ENCODE results near the gene FIG4. TPM values are rescaled to one million over a fixed set of nuclear protein-coding genes. Genes with fewer than 3 reads are reported as not detected.
"Not testable (repeated sequence)": the region's sequence is repeated elsewhere in the genome, so short reads cannot be mapped to it uniquely, and the experiment has no call there.

The FIG4 gene
- total RNA-seq, 1 donor from 2014 or later = 13.0 TPM

DNA sequence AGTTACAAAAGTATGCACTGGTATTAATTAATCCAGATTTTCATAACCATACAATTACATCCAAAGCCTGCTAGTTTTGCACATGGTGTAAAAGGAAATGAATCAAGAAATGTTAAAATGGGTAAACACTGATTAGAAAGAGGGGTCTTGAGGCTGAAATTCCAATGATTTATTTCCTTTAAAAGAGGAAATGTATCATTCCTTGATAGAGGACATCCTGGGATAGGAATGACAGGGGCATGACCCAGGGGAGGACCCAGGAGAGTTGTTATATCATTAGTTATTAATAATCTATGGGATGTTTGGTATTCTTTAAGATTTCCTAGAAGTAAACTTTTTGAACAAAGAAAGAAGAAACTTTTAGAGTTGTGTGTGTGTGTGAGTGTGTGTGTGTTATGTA, 18.3 kb upstream of the FIG4 start:
- TF ChIP-seq, protein P1, sequence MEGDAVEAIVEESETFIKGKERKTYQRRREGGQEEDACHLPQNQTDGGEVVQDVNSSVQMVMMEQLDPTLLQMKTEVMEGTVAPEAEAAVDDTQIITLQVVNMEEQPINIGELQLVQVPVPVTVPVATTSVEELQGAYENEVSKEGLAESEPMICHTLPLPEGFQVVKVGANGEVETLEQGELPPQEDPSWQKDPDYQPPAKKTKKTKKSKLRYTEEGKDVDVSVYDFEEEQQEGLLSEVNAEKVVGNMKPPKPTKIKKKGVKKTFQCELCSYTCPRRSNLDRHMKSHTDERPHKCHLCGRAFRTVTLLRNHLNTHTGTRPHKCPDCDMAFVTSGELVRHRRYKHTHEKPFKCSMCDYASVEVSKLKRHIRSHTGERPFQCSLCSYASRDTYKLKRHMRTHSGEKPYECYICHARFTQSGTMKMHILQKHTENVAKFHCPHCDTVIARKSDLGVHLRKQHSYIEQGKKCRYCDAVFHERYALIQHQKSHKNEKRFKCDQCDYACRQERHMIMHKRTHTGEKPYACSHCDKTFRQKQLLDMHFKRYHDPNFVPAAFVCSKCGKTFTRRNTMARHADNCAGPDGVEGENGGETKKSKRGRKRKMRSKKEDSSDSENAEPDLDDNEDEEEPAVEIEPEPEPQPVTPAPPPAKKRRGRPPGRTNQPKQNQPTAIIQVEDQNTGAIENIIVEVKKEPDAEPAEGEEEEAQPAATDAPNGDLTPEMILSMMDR (IDR thresholded peaks at IDR 0.05) = no peak
- peaks cover 14% of the 10 kb centered on the region for H3K4me1 Mint-ChIP-seq (ENCODE audit: low read depth)
- H3K36me3 Mint-ChIP-seq (ENCODE audit: low read depth) = no peaks in the 10 kb centered on the region
- no peak overlapping the region for H3K4me3 Mint-ChIP-seq (ENCODE audit: unreplicated experiment)
- no peak overlapping the region for H3K27ac Mint-ChIP-seq (ENCODE audit: unreplicated experiment)
- DNase-seq (ENCODE audit: low spot score) = no peak
- H3K9me3 Mint-ChIP-seq (ENCODE audit: low read depth) = no peaks in the 10 kb centered on the region
- no peaks in the 10 kb centered on the region for H3K27me3 Mint-ChIP-seq (ENCODE audit: low read depth)

DNA sequence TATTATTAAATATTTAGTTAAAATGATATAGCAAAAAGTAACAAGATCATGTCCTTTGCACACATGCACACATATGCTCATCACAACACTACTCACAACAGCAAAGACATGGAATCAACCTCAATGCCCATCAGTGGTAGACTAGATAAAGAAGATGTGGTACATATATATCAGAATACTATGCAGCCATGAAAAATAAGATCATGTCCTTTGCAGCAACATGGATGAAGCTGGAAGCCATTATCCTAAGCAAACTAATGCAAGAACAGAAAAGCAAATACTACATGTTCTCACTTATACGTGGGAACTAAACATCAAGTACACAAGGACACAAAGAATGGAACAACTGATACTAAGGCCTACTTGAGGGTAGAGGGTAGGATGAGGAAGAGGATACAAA, 14.4 kb upstream of the FIG4 start:
- H3K36me3 Mint-ChIP-seq (ENCODE audit: low read depth) = peaks cover under 1% of the 10 kb centered on the region
- peaks cover 19% of the 10 kb centered on the region for H3K4me1 Mint-ChIP-seq (ENCODE audit: low read depth)
- no peaks in the 10 kb centered on the region for H3K9me3 Mint-ChIP-seq (ENCODE audit: low read depth)
- no peak overlapping the region for H3K27ac Mint-ChIP-seq (ENCODE audit: unreplicated experiment)
- no peak for DNase-seq (ENCODE audit: low spot score)
- no peak overlapping the region for H3K4me3 Mint-ChIP-seq (ENCODE audit: unreplicated experiment)
- TF ChIP-seq, protein P1 (IDR thresholded peaks at IDR 0.05) = no peak
- H3K27me3 Mint-ChIP-seq (ENCODE audit: low read depth) = no peaks in the 10 kb centered on the region

DNA sequence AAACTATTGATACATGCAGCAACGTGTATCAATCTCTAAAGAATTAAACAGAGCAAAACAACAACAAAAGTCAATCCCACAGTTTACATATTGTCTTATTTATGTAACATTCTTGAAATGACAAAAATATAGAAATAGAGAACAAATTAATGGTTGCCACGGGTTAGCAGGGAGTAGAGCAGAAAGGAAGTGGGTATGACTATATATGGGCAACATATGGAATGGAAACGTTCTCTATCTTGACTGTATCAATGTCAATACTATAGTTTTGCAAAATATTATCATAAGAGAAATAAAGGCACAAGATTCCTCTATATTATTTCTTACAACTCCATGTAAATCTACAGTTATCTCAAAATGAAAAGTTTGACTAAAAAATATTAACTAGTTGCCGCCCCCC, 12.9 kb upstream of the FIG4 start:
- no peak for DNase-seq (ENCODE audit: low spot score)
- peaks cover 2% of the 10 kb centered on the region for H3K36me3 Mint-ChIP-seq (ENCODE audit: low read depth)
- no peak overlapping the region for H3K4me3 Mint-ChIP-seq (ENCODE audit: unreplicated experiment)
- H3K9me3 Mint-ChIP-seq (ENCODE audit: low read depth) = no peaks in the 10 kb centered on the region
- TF ChIP-seq, protein P1 (IDR thresholded peaks at IDR 0.05) = no peak
- H3K27me3 Mint-ChIP-seq (ENCODE audit: low read depth) = no peaks in the 10 kb centered on the region
- no peak overlapping the region for H3K27ac Mint-ChIP-seq (ENCODE audit: unreplicated experiment)
- H3K4me1 Mint-ChIP-seq (ENCODE audit: low read depth) = peaks cover 12% of the 10 kb centered on the region

DNA sequence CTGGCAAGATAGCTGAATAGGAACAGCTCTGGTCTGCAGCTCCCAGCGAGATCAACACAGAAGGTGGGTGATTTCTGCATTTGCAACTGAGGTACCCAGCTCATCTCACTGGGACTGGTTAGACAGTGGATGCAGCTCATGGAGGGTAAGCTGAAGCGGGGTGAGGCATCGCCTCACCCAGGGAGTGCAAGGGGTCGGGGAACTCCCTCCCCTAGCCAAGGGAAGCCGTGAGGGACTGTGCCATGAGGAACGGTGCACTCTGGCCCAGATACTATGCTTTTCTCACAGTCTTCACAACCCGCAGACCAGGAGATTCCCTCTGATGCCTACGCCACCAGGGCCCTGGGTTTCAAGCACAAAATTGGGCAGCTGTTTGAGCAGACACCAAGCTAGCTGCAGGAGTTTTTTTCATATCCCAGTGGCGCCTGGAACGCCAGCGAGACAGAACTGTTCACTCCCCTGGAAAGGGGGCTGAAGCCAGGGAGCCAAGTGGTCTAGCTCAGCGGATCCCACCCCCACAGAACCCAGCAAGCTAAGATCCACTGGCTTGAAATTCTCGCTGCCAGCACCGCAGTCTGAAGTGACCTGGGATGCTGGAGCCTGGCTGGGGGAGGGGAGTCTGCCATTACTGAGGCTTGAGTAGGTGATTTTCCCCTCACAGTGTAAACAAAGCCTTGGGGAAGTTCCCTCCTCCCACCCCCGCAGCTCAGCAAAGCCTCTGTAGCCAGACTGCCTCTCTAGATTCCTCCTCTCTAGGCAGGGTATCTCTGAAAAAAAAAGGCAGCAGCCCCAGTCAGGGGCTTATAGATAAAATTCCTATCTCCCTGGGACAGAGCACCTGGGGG, 12.2 kb upstream of the FIG4 start:
- Mint-ChIP-seq H3K4me3 (ENCODE audit: unreplicated experiment) (peak overlapping the region; percentile 40), H3K27ac (ENCODE audit: unreplicated experiment) (peak overlapping the region; percentile 12), H3K4me1 (ENCODE audit: low read depth) (peaks cover 12% of the 10 kb centered on the region)
- not testable (repeated sequence) for H3K27me3 Mint-ChIP-seq (ENCODE audit: low read depth); H3K9me3 Mint-ChIP-seq (ENCODE audit: low read depth); H3K36me3 Mint-ChIP-seq (ENCODE audit: low read depth); DNase-seq (ENCODE audit: low spot score)

DNA sequence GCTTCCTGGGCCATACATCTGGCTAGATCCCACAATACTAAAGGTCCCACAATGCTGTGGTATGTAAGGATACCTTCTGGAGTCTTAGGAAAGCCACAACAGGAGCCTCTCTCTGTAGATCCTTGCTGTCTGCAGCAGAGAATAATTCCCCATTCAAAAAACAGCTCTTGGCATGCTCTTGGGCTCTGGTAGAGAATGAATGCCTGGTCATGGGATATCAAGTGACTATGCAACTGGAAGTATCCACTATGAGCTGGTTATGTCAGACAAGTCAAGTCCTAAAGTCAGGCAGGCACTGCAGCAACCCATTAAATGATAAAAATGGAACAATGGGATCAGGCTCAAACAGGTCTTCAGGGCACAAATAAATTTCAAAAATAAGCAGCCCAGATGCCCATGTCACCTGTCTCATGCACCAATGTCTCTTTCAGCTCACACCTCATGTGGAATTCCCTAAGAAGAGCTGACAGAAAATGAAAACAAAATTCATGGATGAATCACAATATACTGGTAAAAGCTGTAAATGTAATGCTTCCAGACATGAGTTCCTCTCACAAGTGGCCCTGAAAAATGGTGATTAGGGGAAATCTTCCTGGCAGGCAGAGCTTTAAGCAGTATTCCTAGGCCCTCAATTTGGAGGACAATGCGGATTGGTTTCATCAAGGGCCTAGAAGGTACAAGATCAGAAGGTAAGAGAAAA, 4.4 kb upstream of the FIG4 start:
- Mint-ChIP-seq H3K9me3 (ENCODE audit: low read depth) (peaks cover 16% of the 10 kb centered on the region), H3K27me3 (ENCODE audit: low read depth) (no peaks in the 10 kb centered on the region), H3K36me3 (ENCODE audit: low read depth) (peaks cover 3% of the 10 kb centered on the region), H3K4me1 (ENCODE audit: low read depth) (peaks cover 18% of the 10 kb centered on the region), H3K4me3 (ENCODE audit: unreplicated experiment) (no peak overlapping the region), H3K27ac (ENCODE audit: unreplicated experiment) (peak overlapping the region; percentile 52)
- DNase-seq (ENCODE audit: low spot score) = no peak
- TF ChIP-seq, protein P1 (IDR thresholded peaks at IDR 0.05) = no peak

Measured in chondrocyte (in vitro differentiated cells).